MCF 10A (cell line): Measurements from ENCODE around the gene TMEM253. TPM values are rescaled to one million over a fixed set of nuclear protein-coding genes. Genes with fewer than 3 reads are reported as not detected.

Experiments used
- BruUV-seq: library from RNA; stranded (reverse); fragments of 400-500 nt; replicated peaks from 2 replicates; lab custom pipeline; 2021; lab: Mats Ljungman, UMichigan
- CTCF ChIA-PET: fragments of 300-600 bp; sonication (Branson Sonifier 250); formaldehyde crosslinking; extraction: SDS; loops from one replicate; lab custom pipeline; 2021; ENCODE audit warnings: antibody characterized with exemption, inconsistent platforms; lab: Yijun Ruan, JAX
- POLR2A ChIA-PET: fragments of 300-600, 350-650 bp; sonication (Branson Sonifier 250); formaldehyde crosslinking; extraction: SDS; loops from one replicate; lab custom pipeline; 2020; ENCODE audit warnings: antibody characterized with exemption, inconsistent platforms; lab: Yijun Ruan, JAX
- DNase-seq: peaks from one replicate; pipeline ENCODE4 v3.0.0-alpha.2; 2018; ENCODE audit not compliant: unreplicated experiment
- H3K27ac Mint-ChIP-seq: one replicate; pipeline ENCODE4 v1.8.0; 2022; ENCODE audit warnings: mild to moderate bottlenecking, low read depth, mixed read lengths; ENCODE audit not compliant: unreplicated experiment
- H3K27me3 Mint-ChIP-seq: one replicate; pipeline ENCODE4 v1.8.0; 2022; ENCODE audit warnings: mixed read lengths; ENCODE audit not compliant: insufficient read depth, unreplicated experiment
- H3K36me3 Mint-ChIP-seq: one replicate; pipeline ENCODE4 v1.8.0; 2022; ENCODE audit warnings: mild to moderate bottlenecking, moderate library complexity, mixed read lengths; ENCODE audit not compliant: insufficient read depth, unreplicated experiment
- H3K4me1 Mint-ChIP-seq: one replicate; pipeline ENCODE4 v1.8.0; 2022; ENCODE audit warnings: mixed read lengths; ENCODE audit not compliant: insufficient read depth, unreplicated experiment
- H3K4me3 Mint-ChIP-seq: one replicate; pipeline ENCODE4 v1.8.0; 2022; ENCODE audit warnings: mild to moderate bottlenecking, moderate library complexity, mixed read lengths; ENCODE audit not compliant: unreplicated experiment
- H3K9me3 Mint-ChIP-seq: one replicate; pipeline ENCODE4 v1.8.0; 2022; ENCODE audit warnings: mixed read lengths; ENCODE audit not compliant: unreplicated experiment
- CTCF ChIP-seq: fragments of 200-600 bp; IDR thresholded peaks from one replicate; pipeline ENCODE4 v1.8.0; 2022; ENCODE audit warnings: antibody characterized with exemption, mild to moderate bottlenecking; ENCODE audit not compliant: unreplicated experiment
- intact Hi-C: fragments of 100-400 bp; cut with micrococcal nuclease; formaldehyde crosslinking; loops from 2 replicates; pipeline ENCODE4 v1.14.1; 2022
- total RNA-seq: library from RNA; stranded (reverse); gene quantifications from 2 replicates; pipeline ENCODE4 v1.2.3, GENCODE V29; 2022

The TMEM253 gene
- total RNA-seq, 1 experiment from 2014 or later = 1.6 TPM

GRCh38 chr14:21149641-21150367 lies 48.9 kb downstream of the TMEM253 start:
- TF ChIP-seq CTCF = no peak
- no TSS peak for BruUV-seq
- peaks cover 23% of the 10 kb centered on the region for H3K27me3 Mint-ChIP-seq
- H3K36me3 Mint-ChIP-seq = no peaks in the 10 kb centered on the region
- H3K4me3 Mint-ChIP-seq = no peak overlapping the region
- no peaks in the 10 kb centered on the region for H3K4me1 Mint-ChIP-seq
- peaks cover 13% of the 10 kb centered on the region for H3K9me3 Mint-ChIP-seq
- no peak for DNase-seq
- POLR2A ChIA-PET = no interaction called here
- H3K27ac Mint-ChIP-seq = no peak overlapping the region
- CTCF ChIA-PET = interaction anchor here (0.5 to 2.2 kb wide), 4 partner anchors 14 to 737 kb away, joined by 3 to 10 read pairs (median 4); no protein-coding TSS in a partner anchor
- intact Hi-C loops = no loop called here

Other genes starting within 250 kb of the TMEM253 start
- not detected in 2 replicates for gene RNASE3, start 209.7 kb upstream of the TMEM253 start, total RNA-seq
- gene RNASE2, start 145.6 kb upstream of the TMEM253 start, total RNA-seq = not detected in 2 replicates
- gene METTL17, start 111.1 kb upstream of the TMEM253 start, total RNA-seq = 62.4 and 70.2 TPM in 2 replicates
- not detected in 2 replicates for gene SLC39A2, start 101.8 kb upstream of the TMEM253 start, total RNA-seq
- 0.81 and 0.82 TPM in 2 replicates for gene NDRG2, start 76.0 kb upstream of the TMEM253 start, total RNA-seq
- gene TPPP2, start 70.8 kb upstream of the TMEM253 start, total RNA-seq = not detected in 2 replicates
- gene RNASE13, start 66.3 kb upstream of the TMEM253 start, total RNA-seq = not detected in 2 replicates
- 10.9 and 11.8 TPM in 2 replicates for gene RNASE7, start 58.7 kb upstream of the TMEM253 start, total RNA-seq
- gene RNASE8, start 43.2 kb upstream of the TMEM253 start, total RNA-seq = not detected in 2 replicates
- 3.6 and 6.7 TPM in 2 replicates for gene ARHGEF40, start 30.8 kb upstream of the TMEM253 start, total RNA-seq
- 18.4 and 33.8 TPM in 2 replicates for gene ZNF219, start 2.4 kb upstream of the TMEM253 start, total RNA-seq
- not detected in 2 replicates for gene OR5AU1, start 55.0 kb downstream of the TMEM253 start, total RNA-seq
- 882 and 1,027 TPM in 2 replicates for gene HNRNPC, start 168.4 kb downstream of the TMEM253 start, total RNA-seq
- gene RPGRIP1, start 179.0 kb downstream of the TMEM253 start, total RNA-seq = not detected in 2 replicates